ENCODE measurements around the gene TPRX1.
"Not testable (repeated sequence)": the region's sequence is repeated elsewhere in the genome, so short reads cannot be mapped to it uniquely, and the experiment has no call there.

The TPRX1 gene

GRCh38 chr19:47797996-47798903 lies 6.1 kb downstream of the TPRX1 start:
- no peak overlapping the region for H3K9ac ChIP-seq (ENCODE audit: insufficient read length)
- no peak overlapping the region for H3K27ac ChIP-seq
- H3K36me3 ChIP-seq (ENCODE audit: insufficient read depth, low read length): no peaks in the 10 kb centered on the region
- H3K4me3 ChIP-seq: no peak overlapping the region
- H3K9me3 ChIP-seq (ENCODE audit: low read depth, low read length): no peaks in the 10 kb centered on the region
- TF ChIP-seq POLR2AphosphoS5 (IDR thresholded peaks at IDR 0.05; ENCODE audit: borderline replicate concordance, low read depth, low read length): no peak
- TF ChIP-seq FOXP2 (optimal IDR thresholded peaks at IDR 0.05; ENCODE audit: control extremely low read depth, extremely low read length, insufficient read depth): no peak
- no peak for DNase-seq (ENCODE audit: low read depth, low spot score)

DNA sequence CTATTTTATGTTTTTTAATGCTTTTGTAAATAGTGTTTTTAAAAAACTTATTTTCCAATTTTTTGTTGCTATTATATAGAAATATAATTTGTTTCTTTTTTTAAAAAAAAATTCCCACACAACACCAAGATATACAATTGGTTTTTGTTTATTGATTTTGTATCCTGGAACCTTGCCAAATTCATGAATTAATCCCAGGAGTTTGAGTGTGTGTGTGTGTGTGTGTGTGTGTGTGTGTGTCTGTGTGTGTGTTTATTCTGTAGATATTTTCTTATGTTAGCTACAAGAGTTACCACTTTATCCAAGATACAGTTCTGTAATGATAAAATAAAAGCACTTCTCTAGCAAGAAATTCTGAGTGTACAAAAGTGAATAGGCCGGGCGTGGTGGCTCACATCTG lies 7.6 kb downstream of the TPRX1 start:
- H3K27ac ChIP-seq: no peak overlapping the region
- H3K9ac ChIP-seq (ENCODE audit: insufficient read length): no peak overlapping the region
- TF ChIP-seq FOXP2 (optimal IDR thresholded peaks at IDR 0.05; ENCODE audit: control extremely low read depth, extremely low read length, insufficient read depth) (no peak), EZH2 (IDR thresholded peaks at IDR 0.05) (no peak), POLR2AphosphoS5 (IDR thresholded peaks at IDR 0.05; ENCODE audit: borderline replicate concordance, low read depth, low read length) (no peak)
- H3K9me3 ChIP-seq (ENCODE audit: low read depth, low read length): no peaks in the 10 kb centered on the region
- DNase-seq (ENCODE audit: low read depth, low spot score): no peak
- H3K4me3 ChIP-seq: no peak overlapping the region
- no peaks in the 10 kb centered on the region for H3K36me3 ChIP-seq (ENCODE audit: insufficient read depth, low read length)

DNA sequence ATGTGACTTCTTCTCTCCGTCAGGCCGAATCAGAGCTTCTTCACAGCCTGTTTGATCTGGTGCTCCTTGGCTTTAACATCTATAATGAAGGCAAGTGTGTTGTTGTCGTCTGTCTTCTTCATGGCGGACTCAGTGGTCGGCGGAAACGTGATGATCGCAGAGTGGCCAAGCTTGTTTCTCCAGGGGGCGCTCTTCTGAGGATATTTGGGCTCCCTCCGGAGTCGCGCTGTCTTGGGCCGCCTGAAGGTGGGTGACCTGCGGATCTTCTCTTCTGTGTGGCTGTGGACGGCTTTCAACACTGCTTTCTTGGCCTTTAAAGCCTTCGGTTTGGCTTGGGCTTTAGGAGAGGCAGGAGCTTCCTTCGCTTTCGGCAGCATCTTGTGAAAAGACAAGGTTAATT lies 9.8 kb downstream of the TPRX1 start:
- H3K9ac ChIP-seq (ENCODE audit: insufficient read length): no peak overlapping the region
- no peaks in the 10 kb centered on the region for H3K36me3 ChIP-seq (ENCODE audit: insufficient read depth, low read length)
- TF ChIP-seq FOXP2 (optimal IDR thresholded peaks at IDR 0.05; ENCODE audit: control extremely low read depth, extremely low read length, insufficient read depth) (no peak), EZH2 (IDR thresholded peaks at IDR 0.05) (no peak), POLR2AphosphoS5 (IDR thresholded peaks at IDR 0.05; ENCODE audit: borderline replicate concordance, low read depth, low read length) (no peak)
- DNase-seq (ENCODE audit: low read depth, low spot score): no peak
- H3K9me3 ChIP-seq (ENCODE audit: low read depth, low read length): no peaks in the 10 kb centered on the region
- H3K4me3 ChIP-seq: no peak overlapping the region
- no peak overlapping the region for H3K27ac ChIP-seq

DNA sequence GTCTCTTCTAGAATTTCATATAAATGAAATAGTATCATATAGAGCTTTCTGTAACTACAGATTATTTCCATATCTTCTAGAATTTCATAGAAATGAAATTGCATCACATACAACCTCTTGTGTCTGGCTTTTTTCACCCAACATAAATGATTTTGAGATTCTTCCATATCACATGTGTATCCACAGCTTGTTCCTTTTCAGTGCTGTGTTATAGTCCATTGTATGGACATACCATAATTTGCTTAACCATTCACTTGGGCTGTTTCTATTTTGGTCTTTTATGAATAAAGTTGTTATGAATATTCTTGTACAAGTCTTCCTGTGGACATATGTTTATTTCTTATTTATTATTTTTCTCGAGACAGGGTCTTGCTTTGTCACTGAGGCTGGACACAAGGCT lies 11.7 kb downstream of the TPRX1 start:
- no peak overlapping the region for H3K9ac ChIP-seq (ENCODE audit: insufficient read length)
- no peak overlapping the region for H3K27ac ChIP-seq
- H3K4me3 ChIP-seq: no peak overlapping the region
- H3K9me3 ChIP-seq (ENCODE audit: low read depth, low read length): no peaks in the 10 kb centered on the region
- H3K36me3 ChIP-seq (ENCODE audit: insufficient read depth, low read length): no peaks in the 10 kb centered on the region
- no peak for DNase-seq (ENCODE audit: low read depth, low spot score)
- TF ChIP-seq POLR2AphosphoS5 (IDR thresholded peaks at IDR 0.05; ENCODE audit: borderline replicate concordance, low read depth, low read length): no peak
- TF ChIP-seq EZH2 (IDR thresholded peaks at IDR 0.05): no peak
- TF ChIP-seq FOXP2 (optimal IDR thresholded peaks at IDR 0.05; ENCODE audit: control extremely low read depth, extremely low read length, insufficient read depth): no peak

DNA sequence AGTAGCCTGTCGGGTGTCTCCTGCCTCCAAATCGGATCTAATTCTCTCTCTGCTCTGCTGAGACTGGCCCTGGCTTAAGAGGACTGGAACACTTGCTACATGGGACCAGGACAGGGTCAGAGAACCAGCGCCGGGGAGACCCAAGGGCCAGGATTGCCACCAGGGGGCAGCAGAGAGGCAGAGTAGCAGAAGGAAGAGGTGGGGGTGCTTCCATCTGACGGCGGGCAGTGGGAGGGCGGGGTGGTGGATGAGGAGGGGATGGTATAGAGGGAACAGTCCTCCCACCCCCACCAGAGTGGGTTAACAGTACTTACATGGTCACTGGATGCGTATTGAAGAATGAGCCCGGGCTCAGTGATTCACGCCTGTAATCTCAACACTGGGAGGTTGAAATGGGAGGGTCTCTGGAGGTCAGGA lies 13.9 kb downstream of the TPRX1 start:
- H3K9me3 ChIP-seq (ENCODE audit: low read depth, low read length): no peaks in the 10 kb centered on the region
- TF ChIP-seq EZH2 (IDR thresholded peaks at IDR 0.05): no peak
- no peak for TF ChIP-seq FOXP2 (optimal IDR thresholded peaks at IDR 0.05; ENCODE audit: control extremely low read depth, extremely low read length, insufficient read depth)
- no peak overlapping the region for H3K4me3 ChIP-seq
- H3K27ac ChIP-seq: no peak overlapping the region
- peaks cover 2% of the 10 kb centered on the region for H3K36me3 ChIP-seq (ENCODE audit: insufficient read depth, low read length)
- H3K9ac ChIP-seq (ENCODE audit: insufficient read length): no peak overlapping the region
- DNase-seq (ENCODE audit: low read depth, low spot score): no peak

- H3K27ac ChIP-seq; H3K9me3 ChIP-seq (ENCODE audit: low read depth, low read length); H3K4me3 ChIP-seq; DNase-seq (ENCODE audit: low read depth, low spot score); H3K36me3 ChIP-seq (ENCODE audit: insufficient read depth, low read length); H3K9ac ChIP-seq (ENCODE audit: insufficient read length): not testable (repeated sequence)
Observed at GRCh38 chr19:47789811-47790210, 14.5 kb downstream of the TPRX1 start.

- not testable (repeated sequence) for H3K36me3 ChIP-seq (ENCODE audit: insufficient read depth, low read length); H3K9me3 ChIP-seq (ENCODE audit: low read depth, low read length)
Observed at GRCh38 chr19:47787307-47787706, 17.0 kb downstream of the TPRX1 start.

GRCh38 chr19:47786566-47786965 lies 17.8 kb downstream of the TPRX1 start:
- no peak overlapping the region for H3K27ac ChIP-seq
- TF ChIP-seq EZH2 (IDR thresholded peaks at IDR 0.05) (no peak), FOXP2 (optimal IDR thresholded peaks at IDR 0.05; ENCODE audit: control extremely low read depth, extremely low read length, insufficient read depth) (no peak), POLR2AphosphoS5 (IDR thresholded peaks at IDR 0.05; ENCODE audit: borderline replicate concordance, low read depth, low read length) (no peak)
- no peak overlapping the region for H3K4me3 ChIP-seq
- H3K9me3 ChIP-seq (ENCODE audit: low read depth, low read length): no peaks in the 10 kb centered on the region
- no peak overlapping the region for H3K9ac ChIP-seq (ENCODE audit: insufficient read length)
- DNase-seq (ENCODE audit: low read depth, low spot score): no peak
- peaks cover 15% of the 10 kb centered on the region for H3K36me3 ChIP-seq (ENCODE audit: insufficient read depth, low read length)

More at GRCh38 chr19:47787307-47787706, 17.0 kb downstream of the TPRX1 start:
- H3K4me3 ChIP-seq; DNase-seq (ENCODE audit: low read depth, low spot score); H3K27ac ChIP-seq; H3K9ac ChIP-seq (ENCODE audit: insufficient read length): not testable (repeated sequence)

GRCh38 chr19:47781590-47782262 lies 22.6 kb downstream of the TPRX1 start:
- H3K9ac ChIP-seq (ENCODE audit: insufficient read length): no peak overlapping the region

More at GRCh38 chr19:47781590-47782262, 22.6 kb downstream of the TPRX1 start:
- H3K27ac ChIP-seq: 0 out of 2 replicates have a peak overlapping the region, but pooled peaks have one; percentile 25
- peaks cover 24% of the 10 kb centered on the region for H3K36me3 ChIP-seq (ENCODE audit: insufficient read depth, low read length)
- no peak for TF ChIP-seq FOXP2 (optimal IDR thresholded peaks at IDR 0.05; ENCODE audit: control extremely low read depth, extremely low read length, insufficient read depth)
- no peak overlapping the region for H3K4me3 ChIP-seq
- no peaks in the 10 kb centered on the region for H3K9me3 ChIP-seq (ENCODE audit: low read depth, low read length)
- DNase-seq (ENCODE audit: low read depth, low spot score): no peak

All from SK-N-MC (cell line).